ENCODE measurements around the gene TMEM52B.
"Not testable (repeated sequence)": the region's sequence is repeated elsewhere in the genome, so short reads cannot be mapped to it uniquely, and the experiment has no call there.

Gene TMEM52B

GRCh38 chr12:10211940-10212738, 33.3 kb downstream of the TMEM52B start:
- DNase-seq, result peak; percentile 86

GRCh38 chr12:10212739-10213131, 33.9 kb downstream of the TMEM52B start, which contains the start of gene GABARAPL1:
Gene GABARAPL1, plus strand, starts transcription at chr12:10212877. Its CDS starts 253 bp downstream, at chr12:10213130.
- DNase-seq, result peak; percentile 82

GRCh38 chr12:10213168-10214135, 34.6 kb downstream of the TMEM52B start:
- DNase-seq, result peak; percentile 77

- DNase-seq, result no peak
Observed at GRCh38 chr12:10214136-10214894, 35.5 kb downstream of the TMEM52B start.

GRCh38 chr12:10214895-10215267, 36.0 kb downstream of the TMEM52B start:
- no peak for DNase-seq

GRCh38 chr12:10215436-10215835, 36.6 kb downstream of the TMEM52B start:
- DNase-seq, result no peak

GRCh38 chr12:10215946-10216345, 37.1 kb downstream of the TMEM52B start:
- DNase-seq, result not testable (repeated sequence)

GRCh38 chr12:10218021-10218420, 39.2 kb downstream of the TMEM52B start:
- DNase-seq, result no peak

- no peak for DNase-seq
Observed at GRCh38 chr12:10220398-10221077, 41.7 kb downstream of the TMEM52B start.

- no peak for DNase-seq
Observed at GRCh38 chr12:10221846-10222245, 43.0 kb downstream of the TMEM52B start.

- DNase-seq, result no peak
Observed at GRCh38 chr12:10223208-10223607, 44.4 kb downstream of the TMEM52B start.

- not testable (repeated sequence) for DNase-seq
Observed at GRCh38 chr12:10225426-10225825, 46.6 kb downstream of the TMEM52B start.

GRCh38 chr12:10226086-10226485, 47.3 kb downstream of the TMEM52B start:
- DNase-seq, result no peak

- no peak for DNase-seq
Observed at GRCh38 chr12:10226731-10227130, 47.9 kb downstream of the TMEM52B start.

GRCh38 chr12:10227648-10228047, 48.8 kb downstream of the TMEM52B start:
- DNase-seq, result no peak

- DNase-seq, result no peak
Observed at GRCh38 chr12:10234562-10234961, 55.7 kb downstream of the TMEM52B start.

- DNase-seq, result peak; percentile 28
Observed at GRCh38 chr12:10235761-10236631, 57.2 kb downstream of the TMEM52B start.

- no peak for DNase-seq
Observed at GRCh38 chr12:10236720-10237119, 57.9 kb downstream of the TMEM52B start.

GRCh38 chr12:10238526-10238925, 59.7 kb downstream of the TMEM52B start:
- no peak for DNase-seq

GRCh38 chr12:10241290-10241689, 62.5 kb downstream of the TMEM52B start:
- DNase-seq, result no peak

Measured in activated CD4-positive, alpha-beta T cell treated with anti-CD3 and anti-CD28 coated beads, Interleukin-2, amount 50 U/mL, for 1 hour (primary cell).